Small intestine (tissue), 7 donors: ENCODE data around the gene TRMU. TPM values are rescaled to one million over a fixed set of nuclear protein-coding genes. Genes with fewer than 3 reads are reported as not detected.
A peak's percentile ranks its signal among the peaks of the same experiment; 100 is the strongest.

ENCODE experiments used
- DNase-seq, 2 donors: peaks; one replicate each; pipeline versions ENCODE4 v3.0.0 to v3.0.0-alpha.2; 2013
- FAIRE-seq: peaks from 2 replicates; lab custom pipeline; 2012; peaks lifted over from hg19 to GRCh38; lab: Jason Lieb, UNC
- H3K27ac ChIP-seq, 3 donors: one replicate each; pipeline ENCODE4 v1.5.1; 2013; ENCODE audit warnings: low read length in 2 of 3, mild to moderate bottlenecking in 2 of 3, control low read depth in 1 of 3, inconsistent platforms in 1 of 3, low read depth in 1 of 3, moderate library complexity in 1 of 3
- H3K27me3 ChIP-seq, 3 donors: one replicate each; pipeline ENCODE4 v1.6.1; 2013; ENCODE audit warnings: low read length in 3 of 3, inconsistent platforms in 1 of 3; ENCODE audit not compliant: control insufficient read depth in 3 of 3, insufficient read depth in 3 of 3
- H3K36me3 ChIP-seq, 3 donors: one replicate each; pipeline ENCODE4 v1.6.1; 2013; ENCODE audit warnings: low read length in 3 of 3, inconsistent platforms in 1 of 3, low read depth in 1 of 3, mild to moderate bottlenecking in 1 of 3, moderate library complexity in 1 of 3; ENCODE audit not compliant: control insufficient read depth in 3 of 3, insufficient read depth in 2 of 3
- H3K4me1 ChIP-seq, 3 donors: one replicate each; pipeline ENCODE4 v1.6.1; 2013; ENCODE audit warnings: low read length in 2 of 3, inconsistent platforms in 1 of 3, low read depth in 1 of 3, mild to moderate bottlenecking in 1 of 3, moderate library complexity in 1 of 3; ENCODE audit not compliant: control insufficient read depth in 3 of 3, insufficient read depth in 2 of 3
- H3K4me3 ChIP-seq, 3 donors: one replicate each; pipeline ENCODE4 v1.5.1; 2013; ENCODE audit warnings: low read length in 3 of 3, control low read depth in 1 of 3, inconsistent platforms in 1 of 3, low read depth in 1 of 3, mild to moderate bottlenecking in 1 of 3, moderate library complexity in 1 of 3
- H3K9me3 ChIP-seq, 2 donors: one replicate each; pipeline ENCODE4 v1.6.1; 2013; ENCODE audit warnings: low read depth in 1 of 2, low read length in 1 of 2; ENCODE audit not compliant: control insufficient read depth in 2 of 2, insufficient read depth in 1 of 2
- WGBS, 3 donors: extraction: QIAGEN DNeasy Blood & Tissue Kit; methylation state at CpG; one replicate each; pipeline ENCODE4 v1.1.7; 2013; 5-methylcytosine and 5-hydroxymethylcytosine counted together
- polyA plus RNA-seq, 4 donors: library from polyadenylated mRNA; stranded (reverse) in 3 of 4; unstranded in 1 of 4; fragments of 200-250 nt in 3 of 4; fragments of 120-200 nt in 1 of 4; gene quantifications; one replicate each; pipeline versions ENCODE4 v1.2.1 to v1.2.3, GENCODE V29; 2013
- donor health status: healthy with polysubstance abuse.
- donor health status: control.
- donor health status: control.
- donor health status: Bipolar disorder and iron deficiency.
- donor health status: healthy.

TRMU gene
- polyA plus RNA-seq, 4 donors, result 17.0 to 38.6 (median 34.3) TPM

- 93 to 95% (median 95%) methylated on average over 17 of the region's 17 CpGs for WGBS, 3 donors
- FAIRE-seq (no peak), DNase-seq (no peak)
- Histone ChIP-seq H3K9me3 (peaks cover 0 to 4% of the 10 kb centered on the region in 2 donors), H3K4me3 (no peak overlapping the region), H3K27ac (peak overlapping the region in 1 of 3 donors; percentile 12), H3K36me3 (peaks cover 14 to 92% (median 33%) of the 10 kb centered on the region in 3 donors), H3K4me1 (no peaks in the 10 kb centered on the region), H3K27me3 (no peaks in the 10 kb centered on the region)
Measured at GRCh38 chr22:46290121-46290842, 45.2 kb upstream of the TRMU start.

- peaks cover 14 to 84% (median 30%) of the 10 kb centered on the region in 3 donors for H3K36me3 ChIP-seq
Measured at GRCh38 chr22:46290843-46291785, 44.4 kb upstream of the TRMU start.

GRCh38 chr22:46292173-46292572 is 43.3 kb upstream of the TRMU start:
- H3K27me3 ChIP-seq, result no peaks in the 10 kb centered on the region
- WGBS, 3 donors, result 92 to 97% (median 94%) methylated on average over 3 of the region's 3 CpGs
- no peak overlapping the region for H3K4me3 ChIP-seq
- peaks cover 3 to 11% (median 4%) of the 10 kb centered on the region in 3 donors for H3K4me1 ChIP-seq
- H3K27ac ChIP-seq, result peak overlapping the region in 1 of 3 donors; percentile 43
- DNase-seq (no peak), FAIRE-seq (no peak)
- H3K36me3 ChIP-seq, result peaks cover 14 to 74% (median 24%) of the 10 kb centered on the region in 3 donors
- peaks cover 0 to 4% of the 10 kb centered on the region in 2 donors for H3K9me3 ChIP-seq

More at GRCh38 chr22:46290843-46291785, 44.4 kb upstream of the TRMU start:
- Histone ChIP-seq H3K27ac (no peak overlapping the region), H3K27me3 (no peaks in the 10 kb centered on the region), H3K9me3 (peaks cover 0 to 4% of the 10 kb centered on the region in 2 donors), H3K4me1 (peaks cover 0 to 7% (median 4%) of the 10 kb centered on the region in 3 donors), H3K4me3 (no peak overlapping the region)
- DNase-seq (no peak), FAIRE-seq (no peak)
- 95 to 98% (median 96%) methylated on average over 21 to 23 of the region's 23 CpGs for WGBS, 3 donors

- Histone ChIP-seq H3K27me3 (no peaks in the 10 kb centered on the region), H3K9me3 (peaks cover 0 to 4% of the 10 kb centered on the region in 2 donors), H3K27ac (peak overlapping the region in 1 of 3 donors; percentile 43), H3K4me3 (no peak overlapping the region), H3K36me3 (peaks cover 11 to 68% (median 24%) of the 10 kb centered on the region in 3 donors), H3K4me1 (peaks cover 3 to 15% (median 4%) of the 10 kb centered on the region in 3 donors)
- DNase-seq (no peak), FAIRE-seq (no peak)
- WGBS, 3 donors, result 87 to 91% (median 87%) methylated on average over 14 of the region's 14 CpGs
Measured at GRCh38 chr22:46292732-46293131, 42.8 kb upstream of the TRMU start.

GRCh38 chr22:46293577-46294260 is 41.8 kb upstream of the TRMU start:
- Histone ChIP-seq H3K9me3 (peaks cover 0 to 4% of the 10 kb centered on the region in 2 donors), H3K27ac (no peak overlapping the region), H3K36me3 (peaks cover 11 to 63% (median 24%) of the 10 kb centered on the region in 3 donors), H3K4me3 (no peak overlapping the region), H3K4me1 (peaks cover 3 to 18% (median 4%) of the 10 kb centered on the region in 3 donors), H3K27me3 (no peaks in the 10 kb centered on the region)
- DNase-seq, result no peak
- 73 to 86% (median 82%) methylated on average over 11 of the region's 11 CpGs for WGBS, 3 donors
- FAIRE-seq, result no peak

- H3K9me3 ChIP-seq, result peaks cover 0 to 4% of the 10 kb centered on the region in 2 donors
- WGBS, 3 donors, result 86 to 94% (median 94%) methylated on average over 1 to 2 of the region's 2 CpGs
- H3K36me3 ChIP-seq, result peaks cover 7 to 58% (median 24%) of the 10 kb centered on the region in 3 donors
- H3K4me3 ChIP-seq, result no peak overlapping the region
- peaks cover 3 to 18% (median 4%) of the 10 kb centered on the region in 3 donors for H3K4me1 ChIP-seq
- H3K27ac ChIP-seq, result no peak overlapping the region
- FAIRE-seq (no peak), DNase-seq (no peak)
- H3K27me3 ChIP-seq, result no peaks in the 10 kb centered on the region
Measured at GRCh38 chr22:46294784-46295183, 40.7 kb upstream of the TRMU start.

GRCh38 chr22:46295277-46295971 is 40.1 kb upstream of the TRMU start:
- peaks cover 0 to 4% of the 10 kb centered on the region in 2 donors for H3K9me3 ChIP-seq
- H3K27ac ChIP-seq, result peak overlapping the region; percentile 85 to 96 (median 91)
- WGBS, 3 donors, result 40 to 67% (median 42%) methylated on average over 4 of the region's 4 CpGs
- H3K4me1 ChIP-seq, result peaks cover 3 to 18% (median 4%) of the 10 kb centered on the region in 3 donors
- peaks cover 4 to 54% (median 18%) of the 10 kb centered on the region in 3 donors for H3K36me3 ChIP-seq
- DNase-seq (peak in 1 of 2 donors; percentile 22), FAIRE-seq (no peak)
- no peaks in the 10 kb centered on the region for H3K27me3 ChIP-seq
- peak overlapping the region in 2 of 3 donors; percentile 53 to 73 for H3K4me3 ChIP-seq
